HepG2 (cell line): ENCODE measurements around the gene KCTD14. TPM values are rescaled to one million over a fixed set of nuclear protein-coding genes. Genes with fewer than 3 reads are reported as not detected.

Experiments used
- DZIP1 ChIP-seq: sonication (generic); formaldehyde crosslinking; IDR thresholded peaks from 2 replicates; pipeline ENCODE4 v1.5.0; 2020; ENCODE audit warnings: mild to moderate bottlenecking, missing genetic modification reagents
- GATAD2A ChIP-seq: IDR thresholded peaks from 2 replicates; pipeline ENCODE4 v1.6.1; 2016
- GLMP ChIP-seq: sonication (generic); formaldehyde crosslinking; IDR thresholded peaks from 2 replicates; pipeline ENCODE4 v1.9.0; 2021; ENCODE audit warnings: missing genetic modification reagents, mild to moderate bottlenecking, borderline replicate concordance
- KDM3A ChIP-seq: IDR thresholded peaks from 2 replicates; pipeline ENCODE4 v1.6.1; 2018; ENCODE audit warnings: low read depth, missing compliant biosample characterization
- KLF6 ChIP-seq: IDR thresholded peaks from 2 replicates; pipeline ENCODE4 v1.8.0; 2016; ENCODE audit warnings: missing biosample characterization, missing genetic modification reagents
- MEIS2 ChIP-seq: sonication (generic); formaldehyde crosslinking; IDR thresholded peaks from 2 replicates; pipeline ENCODE4 v1.9.0; 2021; ENCODE audit warnings: mild to moderate bottlenecking, missing genetic modification reagents
- NCOA5 ChIP-seq: sonication (generic); formaldehyde crosslinking; IDR thresholded peaks from 2 replicates; pipeline ENCODE4 v1.4.0; 2020; ENCODE audit warnings: missing genetic modification reagents
- SMC3 ChIP-seq: IDR thresholded peaks from 2 replicates; pipeline ENCODE4 v1.6.1; 2011; ENCODE audit warnings: low read length, improper control_type of control experiment
- SP1 ChIP-seq, 2 experiments: fragments of 450-650 bp in 1 of 2; sonication (generic) in 1 of 2; formaldehyde crosslinking in 1 of 2; IDR thresholded peaks; 2 replicates each; pipeline versions ENCODE4 v1.4.0 to v1.6.1; 2016 to 2020; ENCODE audit warnings: missing genetic modification reagents in 1 of 2
- ZBTB33 ChIP-seq: sonication (generic); formaldehyde crosslinking; IDR thresholded peaks from 2 replicates; pipeline ENCODE4 v1.4.0; 2020; ENCODE audit warnings: missing genetic modification reagents
- ZNF33A ChIP-seq: sonication (generic); formaldehyde crosslinking; IDR thresholded peaks from 2 replicates; pipeline ENCODE4 v1.5.1; 2020; ENCODE audit warnings: missing genetic modification reagents, mild to moderate bottlenecking, moderate library complexity, borderline replicate concordance
- ZNF468 ChIP-seq: sonication (generic); formaldehyde crosslinking; IDR thresholded peaks from 2 replicates; pipeline ENCODE4 v1.8.0; 2022; ENCODE audit warnings: mild to moderate bottlenecking, moderate library complexity, missing genetic modification reagents
- ZNF598 ChIP-seq: sonication (generic); formaldehyde crosslinking; IDR thresholded peaks from 2 replicates; pipeline ENCODE4 v1.5.1; 2020; ENCODE audit warnings: mild to moderate bottlenecking, missing genetic modification reagents, borderline replicate concordance
- ZSCAN12 ChIP-seq: sonication (generic); formaldehyde crosslinking; IDR thresholded peaks from 2 replicates; pipeline ENCODE4 v1.9.0; 2021; ENCODE audit warnings: mild to moderate bottlenecking, missing genetic modification reagents
- polyA plus RNA-seq, 8 experiments: library from polyadenylated mRNA; depleted of rRNA in 3 of 8; stranded (reverse) in 7 of 8; unstranded in 1 of 8; fragments of >200 nt; fragmentation: Illumina TruSeq in 4 of 8; extraction: Trizol in 4 of 8; gene quantifications; 2 replicates each; pipeline versions ENCODE4 v1.2.1 to v1.2.3, GENCODE V29; 2011 to 2016; ENCODE audit warnings: low read depth in 4 of 8, missing spikeins in 1 of 8, mixed read lengths in 1 of 8; ENCODE audit not compliant: insufficient read depth in 1 of 8
- total RNA-seq, 5 experiments: library from RNA; depleted of rRNA; stranded (reverse); fragments of >200 nt; fragmentation: Illumina TruSeq; extraction: Trizol; gene quantifications; 2 replicates each; pipeline ENCODE4 v1.2.3, GENCODE V29; 2016; ENCODE audit warnings: low read depth in 1 of 5
- TF ChIP-seq, protein P1 (sequence below): sonication (generic); formaldehyde crosslinking; IDR thresholded peaks from 2 replicates; pipeline ENCODE4 v1.4.0; 2020; ENCODE audit warnings: mild to moderate bottlenecking, missing genetic modification reagents
- TF ChIP-seq, protein P2 (sequence below): sonication (generic); formaldehyde crosslinking; IDR thresholded peaks from 2 replicates; pipeline ENCODE4 v1.4.0; 2020; ENCODE audit warnings: mild to moderate bottlenecking, missing genetic modification reagents
- TF ChIP-seq, protein P3 (sequence below): sonication (generic); formaldehyde crosslinking; conservative IDR thresholded peaks from 2 replicates; pipeline ENCODE4 v1.4.0; 2020; ENCODE audit warnings: mild to moderate bottlenecking, missing genetic modification reagents, moderate library complexity

Gene KCTD14
- total and polyA plus RNA-seq, 2 of the 13 experiments (the other 11 are each of a cell fraction or from before 2014, with no cell fraction given): 10.3 to 15.6 TPM

DNA sequence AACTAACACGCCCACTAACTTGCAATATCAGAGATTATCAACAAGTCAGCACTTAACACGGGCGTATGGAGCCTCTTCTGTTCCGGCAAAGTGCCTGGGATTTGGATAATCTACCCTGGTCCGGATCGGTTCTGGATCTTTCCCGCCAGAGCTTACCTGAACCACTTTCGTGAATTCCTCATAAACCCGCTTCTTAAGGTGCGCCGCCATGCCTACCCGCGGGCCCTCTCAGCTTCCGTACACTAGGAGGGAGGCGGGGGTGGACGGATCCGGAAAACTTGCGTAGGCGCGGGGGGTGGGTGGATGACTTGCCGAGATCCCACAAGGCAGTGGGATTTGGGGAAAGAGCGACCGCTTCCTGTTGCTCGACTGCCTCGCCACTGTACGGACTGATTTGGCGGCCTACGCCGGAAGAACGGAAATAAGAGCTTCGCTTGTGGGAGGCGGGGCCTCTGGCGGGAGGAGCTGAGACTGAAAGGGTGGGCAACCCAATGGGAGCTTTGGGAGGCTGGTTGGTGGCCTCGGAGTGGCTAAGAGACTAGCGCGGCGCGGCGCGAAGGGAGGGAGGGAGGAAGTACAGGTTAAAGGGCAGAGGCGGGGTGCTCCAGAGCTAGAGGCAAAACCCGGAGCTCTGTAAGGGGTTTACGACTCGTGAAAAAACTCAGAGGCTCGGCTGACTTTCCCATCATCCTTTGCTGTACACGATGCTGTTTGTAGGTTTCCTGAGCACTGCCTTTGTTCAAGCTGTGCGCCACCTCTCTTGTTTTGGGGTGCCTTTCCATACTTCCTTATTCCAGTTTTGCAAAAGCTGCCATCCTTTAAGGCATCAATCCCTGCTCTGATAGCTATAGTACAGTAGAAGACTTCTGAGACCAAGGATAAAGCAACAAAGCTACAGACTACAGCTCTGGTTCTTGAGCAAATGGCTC is 28.4 kb downstream of the KCTD14 start, which contains the start of gene INTS4 (continued):
- TF ChIP-seq SP1 (IDR thresholded peaks at IDR 0.05) (no peak), SP1 (CRISPR knock-in tag; IDR thresholded peaks at IDR 0.05) (peak; percentile 58), ZNF598 (no peak), MEIS2 (CRISPR knock-in tag) (peak; percentile 17; the same call in 1 of the 2 replicates), ZBTB33 (CRISPR knock-in tag) (no peak), GLMP (CRISPR knock-in tag) (no peak), ZSCAN12 (no peak), KDM3A (CRISPR knock-in tag) (peak; percentile 76; the same call in 1 of the 2 replicates), NCOA5 (CRISPR knock-in tag) (no peak), KLF6 (CRISPR knock-in tag) (no peak), ZNF33A (CRISPR knock-in tag) (no peak), ZNF468 (CRISPR knock-in tag) (peak; percentile 21; the same call in 1 of the 2 replicates), GATAD2A (CRISPR knock-in tag) (peak; percentile 63; the same call in 1 of the 2 replicates), DZIP1 (CRISPR knock-in tag) (no peak), SMC3 (no peak; the same call in 1 of the 2 replicates)
- TF ChIP-seq, protein P1, sequence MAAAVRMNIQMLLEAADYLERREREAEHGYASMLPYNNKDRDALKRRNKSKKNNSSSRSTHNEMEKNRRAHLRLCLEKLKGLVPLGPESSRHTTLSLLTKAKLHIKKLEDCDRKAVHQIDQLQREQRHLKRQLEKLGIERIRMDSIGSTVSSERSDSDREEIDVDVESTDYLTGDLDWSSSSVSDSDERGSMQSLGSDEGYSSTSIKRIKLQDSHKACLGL (CRISPR knock-in tag): no peak
- TF ChIP-seq, protein P2, sequence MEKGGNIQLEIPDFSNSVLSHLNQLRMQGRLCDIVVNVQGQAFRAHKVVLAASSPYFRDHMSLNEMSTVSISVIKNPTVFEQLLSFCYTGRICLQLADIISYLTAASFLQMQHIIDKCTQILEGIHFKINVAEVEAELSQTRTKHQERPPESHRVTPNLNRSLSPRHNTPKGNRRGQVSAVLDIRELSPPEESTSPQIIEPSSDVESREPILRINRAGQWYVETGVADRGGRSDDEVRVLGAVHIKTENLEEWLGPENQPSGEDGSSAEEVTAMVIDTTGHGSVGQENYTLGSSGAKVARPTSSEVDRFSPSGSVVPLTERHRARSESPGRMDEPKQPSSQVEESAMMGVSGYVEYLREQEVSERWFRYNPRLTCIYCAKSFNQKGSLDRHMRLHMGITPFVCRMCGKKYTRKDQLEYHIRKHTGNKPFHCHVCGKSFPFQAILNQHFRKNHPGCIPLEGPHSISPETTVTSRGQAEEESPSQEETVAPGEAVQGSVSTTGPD (CRISPR knock-in tag): no peak
- TF ChIP-seq, protein P3, sequence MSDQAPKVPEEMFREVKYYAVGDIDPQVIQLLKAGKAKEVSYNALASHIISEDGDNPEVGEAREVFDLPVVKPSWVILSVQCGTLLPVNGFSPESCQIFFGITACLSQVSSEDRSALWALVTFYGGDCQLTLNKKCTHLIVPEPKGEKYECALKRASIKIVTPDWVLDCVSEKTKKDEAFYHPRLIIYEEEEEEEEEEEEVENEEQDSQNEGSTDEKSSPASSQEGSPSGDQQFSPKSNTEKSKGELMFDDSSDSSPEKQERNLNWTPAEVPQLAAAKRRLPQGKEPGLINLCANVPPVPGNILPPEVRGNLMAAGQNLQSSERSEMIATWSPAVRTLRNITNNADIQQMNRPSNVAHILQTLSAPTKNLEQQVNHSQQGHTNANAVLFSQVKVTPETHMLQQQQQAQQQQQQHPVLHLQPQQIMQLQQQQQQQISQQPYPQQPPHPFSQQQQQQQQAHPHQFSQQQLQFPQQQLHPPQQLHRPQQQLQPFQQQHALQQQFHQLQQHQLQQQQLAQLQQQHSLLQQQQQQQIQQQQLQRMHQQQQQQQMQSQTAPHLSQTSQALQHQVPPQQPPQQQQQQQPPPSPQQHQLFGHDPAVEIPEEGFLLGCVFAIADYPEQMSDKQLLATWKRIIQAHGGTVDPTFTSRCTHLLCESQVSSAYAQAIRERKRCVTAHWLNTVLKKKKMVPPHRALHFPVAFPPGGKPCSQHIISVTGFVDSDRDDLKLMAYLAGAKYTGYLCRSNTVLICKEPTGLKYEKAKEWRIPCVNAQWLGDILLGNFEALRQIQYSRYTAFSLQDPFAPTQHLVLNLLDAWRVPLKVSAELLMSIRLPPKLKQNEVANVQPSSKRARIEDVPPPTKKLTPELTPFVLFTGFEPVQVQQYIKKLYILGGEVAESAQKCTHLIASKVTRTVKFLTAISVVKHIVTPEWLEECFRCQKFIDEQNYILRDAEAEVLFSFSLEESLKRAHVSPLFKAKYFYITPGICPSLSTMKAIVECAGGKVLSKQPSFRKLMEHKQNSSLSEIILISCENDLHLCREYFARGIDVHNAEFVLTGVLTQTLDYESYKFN (CRISPR knock-in tag): peak; percentile 66
